ENCODE measurements around the gene CTSO. TPM values are rescaled to one million over a fixed set of nuclear protein-coding genes. Genes with fewer than 3 reads are reported as not detected.

CTSO gene
- total RNA-seq, 1 donor from 2014 or later, result 3.7 TPM

GRCh38 chr4:155878611-155879010, 75.1 kb downstream of the CTSO start:
- Mint-ChIP-seq H3K4me3 (ENCODE audit: unreplicated experiment) (no peak overlapping the region), H3K27ac (ENCODE audit: unreplicated experiment) (no peak overlapping the region), H3K4me1 (ENCODE audit: low read depth, unreplicated experiment) (no peaks in the 10 kb centered on the region), H3K27me3 (ENCODE audit: low read depth, unreplicated experiment) (no peaks in the 10 kb centered on the region), H3K9me3 (ENCODE audit: unreplicated experiment) (peaks cover 8% of the 10 kb centered on the region), H3K36me3 (ENCODE audit: low read depth, unreplicated experiment) (no peaks in the 10 kb centered on the region)
- Histone ChIP-seq H3K9me3 (ENCODE audit: insufficient read depth, low read depth, low read length) (no peaks in the 10 kb centered on the region), H3K36me3 (ENCODE audit: insufficient read depth, low read length) (no peaks in the 10 kb centered on the region), H3K4me2 (ENCODE audit: low read length) (no peak overlapping the region), H3K4me1 (ENCODE audit: insufficient read depth, low read length) (no peaks in the 10 kb centered on the region), H4K20me1 (ENCODE audit: insufficient read depth, low read length) (no peaks in the 10 kb centered on the region), H3K4me3 (ENCODE audit: insufficient read depth, low read depth, low read length) (no peak overlapping the region), H3K79me2 (ENCODE audit: insufficient read depth, low read length) (no peaks in the 10 kb centered on the region), H3K27me3 (ENCODE audit: insufficient read depth, low read length) (no peaks in the 10 kb centered on the region), H2AFZ (ENCODE audit: low read depth, low read length) (no peak overlapping the region), H3K27ac (ENCODE audit: low read depth, low read length) (no peak overlapping the region), H3K9ac (ENCODE audit: low read length) (no peak overlapping the region)
- no peak for FAIRE-seq
- TF ChIP-seq CTCF (IDR thresholded peaks at IDR 0.05; ENCODE audit: insufficient read depth, low read depth, low read length) (no peak), EZH2 (IDR thresholded peaks at IDR 0.05; ENCODE audit: insufficient read depth, low read length) (no peak)
- DNase-seq (ENCODE audit: low read depth), result no peak

- no peaks in the 10 kb centered on the region for H4K20me1 ChIP-seq (ENCODE audit: insufficient read depth, low read length)
- FAIRE-seq (no peak), DNase-seq (ENCODE audit: low read depth) (no peak)
- no peaks in the 10 kb centered on the region for H3K9me3 ChIP-seq (ENCODE audit: insufficient read depth, low read depth, low read length)
- no peaks in the 10 kb centered on the region for H3K27me3 ChIP-seq (ENCODE audit: insufficient read depth, low read length)
- H3K9ac ChIP-seq (ENCODE audit: low read length), result no peak overlapping the region
- H3K27me3 Mint-ChIP-seq (ENCODE audit: low read depth, unreplicated experiment), result no peaks in the 10 kb centered on the region
- peaks cover 8% of the 10 kb centered on the region for H3K9me3 Mint-ChIP-seq (ENCODE audit: unreplicated experiment)
- H3K4me3 ChIP-seq (ENCODE audit: insufficient read depth, low read depth, low read length), result no peak overlapping the region
- H2AFZ ChIP-seq (ENCODE audit: low read depth, low read length), result no peak overlapping the region
- H3K4me1 ChIP-seq (ENCODE audit: insufficient read depth, low read length), result no peaks in the 10 kb centered on the region
- H3K27ac Mint-ChIP-seq (ENCODE audit: unreplicated experiment), result no peak overlapping the region
- TF ChIP-seq CTCF (IDR thresholded peaks at IDR 0.05; ENCODE audit: insufficient read depth, low read depth, low read length), result no peak
- TF ChIP-seq EZH2 (IDR thresholded peaks at IDR 0.05; ENCODE audit: insufficient read depth, low read length), result no peak
- H3K79me2 ChIP-seq (ENCODE audit: insufficient read depth, low read length), result no peaks in the 10 kb centered on the region
- no peaks in the 10 kb centered on the region for H3K36me3 Mint-ChIP-seq (ENCODE audit: low read depth, unreplicated experiment)
- H3K4me2 ChIP-seq (ENCODE audit: low read length), result no peak overlapping the region
- no peak overlapping the region for H3K4me3 Mint-ChIP-seq (ENCODE audit: unreplicated experiment)
- no peaks in the 10 kb centered on the region for H3K36me3 ChIP-seq (ENCODE audit: insufficient read depth, low read length)
- no peak overlapping the region for H3K27ac ChIP-seq (ENCODE audit: low read depth, low read length)
- no peaks in the 10 kb centered on the region for H3K4me1 Mint-ChIP-seq (ENCODE audit: low read depth, unreplicated experiment)
These were observed 75.7 kb downstream of the CTSO start for GRCh38 chr4:155877971-155878370.

- Histone ChIP-seq H3K27ac (ENCODE audit: low read depth, low read length) (no peak overlapping the region), H2AFZ (ENCODE audit: low read depth, low read length) (no peak overlapping the region), H3K4me2 (ENCODE audit: low read length) (no peak overlapping the region), H3K36me3 (ENCODE audit: insufficient read depth, low read length) (no peaks in the 10 kb centered on the region), H3K4me3 (ENCODE audit: insufficient read depth, low read depth, low read length) (no peak overlapping the region), H3K9ac (ENCODE audit: low read length) (no peak overlapping the region), H3K79me2 (ENCODE audit: insufficient read depth, low read length) (no peaks in the 10 kb centered on the region), H3K4me1 (ENCODE audit: insufficient read depth, low read length) (no peaks in the 10 kb centered on the region), H3K9me3 (ENCODE audit: insufficient read depth, low read depth, low read length) (no peaks in the 10 kb centered on the region), H3K27me3 (ENCODE audit: insufficient read depth, low read length) (no peaks in the 10 kb centered on the region), H4K20me1 (ENCODE audit: insufficient read depth, low read length) (no peaks in the 10 kb centered on the region)
- Mint-ChIP-seq H3K36me3 (ENCODE audit: low read depth, unreplicated experiment) (no peaks in the 10 kb centered on the region), H3K27me3 (ENCODE audit: low read depth, unreplicated experiment) (no peaks in the 10 kb centered on the region), H3K4me1 (ENCODE audit: low read depth, unreplicated experiment) (no peaks in the 10 kb centered on the region), H3K9me3 (ENCODE audit: unreplicated experiment) (peaks cover 8% of the 10 kb centered on the region), H3K4me3 (ENCODE audit: unreplicated experiment) (no peak overlapping the region), H3K27ac (ENCODE audit: unreplicated experiment) (no peak overlapping the region)
- TF ChIP-seq CTCF (IDR thresholded peaks at IDR 0.05; ENCODE audit: insufficient read depth, low read depth, low read length), result no peak
- TF ChIP-seq EZH2 (IDR thresholded peaks at IDR 0.05; ENCODE audit: insufficient read depth, low read length), result no peak
- DNase-seq (ENCODE audit: low read depth) (no peak), FAIRE-seq (no peak)
These were observed 77.8 kb downstream of the CTSO start for GRCh38 chr4:155875878-155876277.

Other genes with a start within 250 kb of the CTSO start
- 1.5 and 2.5 TPM in 2 replicates for gene GUCY1B1, start 194.8 kb downstream of the CTSO start, total RNA-seq
- gene ASIC5, start 87.6 kb downstream of the CTSO start, total RNA-seq, result not detected in 2 replicates
- 0.24 TPM in 1 of 2 replicates, not detected in the other for gene TDO2, start 50.2 kb downstream of the CTSO start, total RNA-seq

All from astrocyte (in vitro differentiated cells and primary cell).